GM18520 (cell line): ENCODE measurements around the gene PLXNB3.

ENCODE experiments used
- ATAC-seq: cut with Tn5 transposase; IDR thresholded peaks from one replicate; pipeline ENCODE4 v1.9.1; 2021; ENCODE audit not compliant: unreplicated experiment

The PLXNB3 gene

DNA sequence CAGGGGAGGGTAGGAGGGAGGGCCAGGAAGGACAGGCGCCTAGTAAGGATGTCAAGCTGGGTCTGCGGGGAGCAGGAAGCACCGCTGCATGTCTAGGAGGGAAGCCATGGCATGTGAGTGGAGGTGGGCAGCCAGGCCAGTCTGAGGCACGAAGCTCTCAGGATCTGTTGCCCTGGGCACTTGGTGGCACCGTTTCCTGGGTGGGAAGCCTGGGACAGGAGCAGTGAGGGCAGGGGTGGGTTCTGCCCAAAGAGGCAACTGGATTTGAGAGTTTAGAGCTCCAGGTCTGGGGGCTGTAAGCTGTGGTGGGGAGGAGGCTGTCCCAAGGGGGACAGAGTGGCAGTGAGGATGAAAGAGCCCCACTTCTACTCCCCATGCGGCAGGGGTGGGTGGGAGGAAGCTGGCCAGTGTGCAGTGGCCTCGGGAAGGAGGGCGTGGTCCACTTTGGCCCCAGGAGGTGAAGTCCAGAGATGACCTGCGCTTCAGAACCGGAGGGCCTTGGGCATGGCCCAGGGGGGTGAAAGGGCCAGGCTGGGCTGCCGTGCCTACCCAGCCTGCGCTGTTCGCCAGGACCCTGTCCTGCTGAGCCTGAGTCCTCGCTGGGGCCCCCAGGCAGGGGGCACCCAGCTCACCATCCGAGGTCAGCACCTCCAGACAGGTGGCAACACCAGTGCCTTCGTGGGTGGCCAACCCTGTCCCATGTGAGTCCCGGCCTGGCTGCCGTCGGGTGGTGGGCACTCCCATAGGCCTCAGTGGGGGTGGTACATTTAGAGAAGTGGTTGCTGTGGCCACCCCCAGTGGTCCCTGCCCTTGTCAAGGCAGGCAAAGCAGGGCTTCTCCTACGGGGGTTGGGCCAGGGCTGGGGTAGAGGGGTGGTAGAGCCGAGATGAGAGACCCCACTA lies 8.5 kb downstream of the PLXNB3 start:
- no peak for ATAC-seq

GRCh38 chrX:153773218-153773611 lies 9.2 kb downstream of the PLXNB3 start:
- no peak for ATAC-seq

DNA sequence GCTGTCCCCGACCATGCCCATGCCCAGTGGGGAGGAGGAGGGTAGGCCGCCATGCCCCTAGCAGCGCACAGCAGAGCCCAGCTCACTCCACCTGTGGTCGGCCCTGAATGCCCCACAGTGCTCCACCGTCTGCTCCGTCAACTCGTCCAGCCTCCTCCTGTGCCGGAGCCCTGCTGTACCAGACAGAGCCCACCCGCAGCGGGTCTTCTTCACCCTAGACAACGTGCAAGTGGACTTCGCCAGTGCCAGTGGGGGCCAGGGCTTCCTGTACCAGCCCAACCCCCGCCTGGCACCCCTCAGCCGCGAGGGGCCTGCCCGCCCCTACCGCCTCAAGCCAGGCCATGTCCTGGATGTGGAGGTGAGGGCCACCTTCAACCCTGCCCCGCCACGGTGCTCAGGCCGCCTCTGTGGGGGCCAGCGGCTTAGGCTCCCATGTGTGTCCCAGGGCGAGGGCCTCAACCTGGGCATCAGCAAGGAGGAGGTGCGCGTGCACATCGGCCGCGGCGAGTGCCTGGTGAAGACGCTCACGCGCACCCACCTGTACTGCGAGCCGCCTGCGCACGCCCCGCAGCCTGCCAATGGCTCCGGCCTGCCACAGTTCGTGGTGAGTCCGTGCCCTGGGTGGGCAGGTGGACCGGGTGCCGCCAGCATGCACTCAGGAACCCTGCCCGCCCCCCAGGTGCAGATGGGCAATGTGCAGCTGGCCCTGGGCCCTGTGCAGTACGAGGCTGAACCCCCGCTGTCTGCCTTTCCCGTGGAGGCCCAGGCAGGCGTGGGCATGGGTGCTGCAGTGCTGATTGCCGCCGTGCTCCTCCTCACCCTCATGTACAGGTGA lies 9.9 kb downstream of the PLXNB3 start:
- no peak for ATAC-seq

DNA sequence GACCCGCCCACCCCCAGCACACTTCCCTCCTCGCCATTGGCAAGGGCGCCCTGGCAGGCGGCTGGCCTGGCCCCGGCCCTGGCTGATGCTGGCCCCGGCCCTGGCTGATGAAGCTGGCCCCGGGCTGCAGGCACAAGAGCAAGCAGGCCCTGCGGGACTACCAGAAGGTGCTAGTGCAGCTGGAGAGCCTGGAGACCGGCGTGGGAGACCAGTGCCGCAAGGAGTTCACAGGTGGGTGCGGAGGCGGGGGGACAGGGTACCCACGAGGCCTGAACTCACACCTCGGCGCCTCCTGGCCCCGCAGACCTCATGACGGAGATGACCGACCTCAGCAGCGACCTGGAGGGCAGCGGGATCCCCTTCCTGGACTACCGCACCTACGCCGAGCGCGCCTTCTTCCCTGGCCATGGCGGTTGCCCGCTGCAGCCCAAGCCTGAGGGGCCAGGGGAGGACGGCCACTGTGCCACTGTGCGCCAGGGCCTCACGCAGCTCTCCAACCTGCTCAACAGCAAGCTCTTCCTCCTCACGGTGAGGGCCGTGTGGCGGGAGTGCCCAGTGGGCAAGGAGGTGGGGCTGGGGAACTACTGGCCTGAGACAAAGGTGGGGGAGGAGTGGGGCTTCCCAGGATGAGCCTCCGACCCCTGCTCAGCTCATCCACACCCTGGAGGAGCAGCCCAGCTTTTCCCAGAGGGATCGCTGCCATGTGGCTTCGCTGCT lies 10.7 kb downstream of the PLXNB3 start:
- no peak for ATAC-seq

GRCh38 chrX:153775293-153776119 lies 11.5 kb downstream of the PLXNB3 start:
- ATAC-seq, result no peak

- ATAC-seq, result no peak
These were observed 12.1 kb downstream of the PLXNB3 start for GRCh38 chrX:153776120-153776599.

DNA sequence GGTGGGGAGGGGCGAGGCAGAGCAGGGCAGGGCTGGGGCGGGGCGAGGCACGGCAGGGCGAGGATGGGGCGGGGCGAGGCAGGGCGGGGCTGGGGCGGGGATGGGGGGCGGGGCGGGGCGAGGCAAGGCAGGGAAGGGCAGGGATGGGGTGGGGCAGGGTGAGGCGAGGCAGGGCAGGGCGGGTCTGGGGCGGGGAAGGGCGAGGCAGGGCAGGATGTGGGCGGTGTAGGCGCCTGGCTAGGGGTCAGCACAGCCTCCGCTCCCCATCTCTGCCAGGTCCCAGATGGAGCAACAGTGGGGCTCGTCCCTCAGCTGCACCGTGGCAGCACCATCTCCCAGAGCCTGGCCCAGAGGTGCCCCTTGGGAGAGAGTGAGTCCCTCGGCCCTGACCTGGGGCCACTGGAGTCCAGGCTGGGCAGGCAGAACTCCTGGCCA lies 12.6 kb downstream of the PLXNB3 start:
- no peak for ATAC-seq

DNA sequence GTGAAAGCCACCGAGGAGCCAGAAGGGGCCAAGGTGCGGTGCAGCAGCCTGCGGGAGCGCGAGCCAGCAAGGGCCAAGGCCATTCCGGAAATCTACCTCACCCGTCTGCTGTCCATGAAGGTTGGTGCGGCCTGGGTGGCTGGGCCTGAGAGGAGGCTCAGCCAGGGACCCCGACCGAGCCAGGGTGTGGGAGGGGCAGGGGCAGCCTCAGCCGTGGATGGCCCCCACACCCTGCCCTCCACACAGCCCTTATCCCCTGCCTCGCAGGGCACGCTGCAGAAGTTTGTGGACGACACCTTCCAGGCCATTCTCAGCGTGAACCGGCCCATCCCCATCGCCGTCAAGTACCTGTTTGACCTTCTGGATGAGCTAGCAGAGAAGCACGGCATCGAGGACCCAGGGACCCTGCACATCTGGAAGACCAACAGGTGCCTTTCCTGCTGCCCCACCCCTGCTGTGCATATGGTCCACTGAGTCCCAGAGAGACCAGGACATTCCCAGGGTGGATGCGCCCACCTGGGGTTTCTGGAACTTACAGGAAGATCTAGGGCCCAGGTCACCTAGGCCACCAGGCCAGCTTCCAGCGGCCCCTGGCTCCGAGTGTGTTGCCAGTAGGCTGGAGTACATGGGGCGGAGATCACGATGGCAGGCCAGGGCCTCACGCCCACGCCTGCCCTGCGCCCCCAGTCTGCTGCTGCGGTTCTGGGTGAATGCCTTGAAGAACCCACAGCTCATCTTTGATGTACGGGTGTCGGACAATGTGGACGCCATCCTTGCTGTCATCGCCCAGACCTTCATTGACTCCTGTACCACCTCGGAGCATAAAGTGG lies 13.4 kb downstream of the PLXNB3 start:
- no peak for ATAC-seq

DNA sequence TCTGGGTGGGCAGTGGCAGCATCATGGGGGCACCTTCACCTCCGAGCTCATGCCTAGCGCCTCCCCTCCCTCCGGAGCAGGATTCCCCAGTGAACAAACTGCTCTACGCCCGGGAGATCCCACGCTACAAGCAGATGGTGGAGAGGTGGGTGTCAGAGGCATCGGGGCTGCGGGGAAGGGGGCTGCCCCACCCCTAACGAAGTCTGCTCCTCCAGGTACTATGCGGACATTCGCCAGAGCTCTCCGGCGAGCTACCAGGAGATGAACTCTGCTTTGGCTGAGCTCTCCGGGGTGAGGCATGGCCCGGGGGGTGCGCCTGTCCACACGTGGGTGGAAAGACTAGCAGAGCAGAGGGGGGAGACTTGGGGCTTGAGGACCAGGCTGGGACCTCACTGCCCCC lies 14.1 kb downstream of the PLXNB3 start:
- ATAC-seq, result no peak

DNA sequence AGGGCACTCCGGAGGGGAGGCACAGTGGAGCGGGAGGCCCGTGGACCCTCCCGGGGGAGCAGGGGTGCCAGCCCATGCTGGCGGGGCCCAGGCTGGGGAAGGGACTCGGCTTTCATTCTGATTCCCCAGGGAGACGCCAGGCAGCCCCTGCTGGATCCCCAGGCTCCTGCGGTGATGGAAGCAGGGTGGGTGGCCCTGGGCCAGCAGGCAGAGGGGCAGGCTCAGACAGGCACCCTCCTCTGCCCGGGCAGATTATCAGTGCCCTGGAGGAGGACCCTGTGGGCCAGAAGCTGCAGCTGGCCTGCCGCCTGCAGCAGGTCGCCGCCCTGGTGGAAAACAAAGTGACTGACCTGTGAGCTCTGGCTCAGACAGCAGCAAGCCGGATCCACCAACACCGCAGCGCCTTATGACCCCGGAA lies 14.6 kb downstream of the PLXNB3 start:
- ATAC-seq, result no peak

- no peak for ATAC-seq
These were observed 16.0 kb downstream of the PLXNB3 start for GRCh38 chrX:153779891-153780677.

GRCh38 chrX:153780678-153781427 lies 16.8 kb downstream of the PLXNB3 start, which contains the start of gene SRPK3:
SRPK3 (plus strand) TSS chrX:153781041; CDS start chrX:153781087, 46 bp downstream.
- ATAC-seq, result no peak

GRCh38 chrX:153781428-153782047 lies 17.5 kb downstream of the PLXNB3 start:
- ATAC-seq, result no peak

GRCh38 chrX:153782313-153782712 lies 18.3 kb downstream of the PLXNB3 start:
- no peak for ATAC-seq

DNA sequence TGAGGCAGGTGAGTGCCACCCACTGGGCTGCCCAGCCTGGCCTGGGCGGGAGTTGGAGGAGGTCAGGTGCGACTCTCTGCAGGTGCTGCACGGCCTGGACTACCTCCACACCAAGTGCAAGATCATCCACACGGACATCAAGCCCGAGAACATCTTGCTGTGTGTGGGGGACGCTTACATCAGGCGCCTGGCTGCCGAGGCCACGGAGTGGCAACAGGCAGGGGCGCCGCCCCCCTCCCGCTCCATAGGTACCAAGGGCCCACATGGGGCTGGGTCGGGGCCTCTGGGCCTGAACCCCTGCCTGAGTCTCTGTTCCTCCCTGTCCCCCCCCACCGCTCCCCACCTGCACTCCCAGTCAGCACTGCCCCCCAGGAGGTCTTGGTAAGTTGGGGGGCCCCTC lies 18.8 kb downstream of the PLXNB3 start:
- ATAC-seq, result no peak

DNA sequence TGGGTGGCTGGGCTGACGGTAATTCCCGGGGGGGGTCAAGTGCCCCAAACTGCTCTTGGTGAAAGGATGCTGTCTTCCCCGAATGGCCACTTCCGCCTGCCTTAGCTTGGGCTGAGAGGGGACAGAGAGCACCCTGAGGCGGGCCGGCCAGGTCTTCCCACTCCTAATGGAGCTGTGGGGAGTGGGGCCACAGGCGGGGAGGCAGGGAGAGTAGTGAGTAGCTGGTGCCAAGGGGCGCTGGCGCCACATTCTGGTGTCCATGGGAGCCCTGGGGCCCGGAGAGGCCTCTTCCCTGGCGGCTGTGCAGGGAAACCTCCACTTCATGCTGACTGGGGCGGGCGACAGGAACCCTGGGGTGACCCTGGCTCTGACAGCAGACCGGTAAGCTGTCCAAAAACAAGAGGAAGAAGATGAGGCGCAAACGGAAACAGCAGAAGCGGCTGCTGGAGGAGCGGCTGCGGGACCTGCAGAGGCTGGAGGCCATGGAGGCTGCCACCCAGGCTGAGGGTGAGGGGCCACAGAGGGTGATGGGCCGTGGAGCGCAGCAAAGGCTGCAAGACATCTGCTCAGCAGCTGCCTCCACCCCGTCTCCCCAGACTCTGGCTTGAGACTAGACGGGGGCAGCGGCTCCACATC lies 19.4 kb downstream of the PLXNB3 start:
- ATAC-seq, result no peak
